Fibroblast of mammary gland (primary cell): ENCODE results near the gene DOCK2.
A peak's percentile ranks its signal among the peaks of the same experiment; 100 is the strongest.
"Not testable (repeated sequence)": the region's sequence is repeated elsewhere in the genome, so short reads cannot be mapped to it uniquely, and the experiment has no call there.

Source experiments
- DNase-seq: peaks from one replicate; pipeline ENCODE4 v3.0.0-alpha.2; 2010; ENCODE audit warnings: low read depth
- H3K4me3 ChIP-seq: 2 replicates; pipeline ENCODE4 v1.5.1; 2011; ENCODE audit warnings: low read depth, mild to moderate bottlenecking, low read length, moderate library complexity; ENCODE audit not compliant: control insufficient read depth
- TF ChIP-seq, protein P1 (sequence below): conservative IDR thresholded peaks from 2 replicates; pipeline ENCODE4 v1.5.1; 2011; ENCODE audit warnings: low read depth, low read length, inconsistent platforms; ENCODE audit not compliant: control insufficient read depth, insufficient read depth

Gene DOCK2

DNA sequence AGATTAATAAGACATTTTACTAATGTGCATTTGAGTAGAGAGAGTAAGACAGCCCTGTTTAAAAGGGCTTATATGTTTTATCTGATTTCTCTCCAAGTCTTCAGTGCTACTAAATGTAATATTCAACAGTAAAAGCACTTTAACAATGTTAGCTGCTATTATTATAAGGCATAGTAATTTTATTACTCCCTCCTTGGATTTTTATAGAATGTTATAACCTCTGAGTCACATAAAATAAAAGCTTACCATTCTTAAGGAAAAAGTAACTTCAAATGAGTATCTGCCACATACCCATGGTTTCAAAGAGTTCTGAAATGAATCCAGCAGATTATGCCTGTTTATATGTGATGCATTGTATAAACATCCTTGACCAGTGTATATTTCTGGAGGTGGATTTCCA is 34.5 kb upstream of the DOCK2 start:
- no peak overlapping the region for H3K4me3 ChIP-seq
- TF ChIP-seq, protein P1, sequence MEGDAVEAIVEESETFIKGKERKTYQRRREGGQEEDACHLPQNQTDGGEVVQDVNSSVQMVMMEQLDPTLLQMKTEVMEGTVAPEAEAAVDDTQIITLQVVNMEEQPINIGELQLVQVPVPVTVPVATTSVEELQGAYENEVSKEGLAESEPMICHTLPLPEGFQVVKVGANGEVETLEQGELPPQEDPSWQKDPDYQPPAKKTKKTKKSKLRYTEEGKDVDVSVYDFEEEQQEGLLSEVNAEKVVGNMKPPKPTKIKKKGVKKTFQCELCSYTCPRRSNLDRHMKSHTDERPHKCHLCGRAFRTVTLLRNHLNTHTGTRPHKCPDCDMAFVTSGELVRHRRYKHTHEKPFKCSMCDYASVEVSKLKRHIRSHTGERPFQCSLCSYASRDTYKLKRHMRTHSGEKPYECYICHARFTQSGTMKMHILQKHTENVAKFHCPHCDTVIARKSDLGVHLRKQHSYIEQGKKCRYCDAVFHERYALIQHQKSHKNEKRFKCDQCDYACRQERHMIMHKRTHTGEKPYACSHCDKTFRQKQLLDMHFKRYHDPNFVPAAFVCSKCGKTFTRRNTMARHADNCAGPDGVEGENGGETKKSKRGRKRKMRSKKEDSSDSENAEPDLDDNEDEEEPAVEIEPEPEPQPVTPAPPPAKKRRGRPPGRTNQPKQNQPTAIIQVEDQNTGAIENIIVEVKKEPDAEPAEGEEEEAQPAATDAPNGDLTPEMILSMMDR: no peak
- peak; percentile 15 for DNase-seq

DNA sequence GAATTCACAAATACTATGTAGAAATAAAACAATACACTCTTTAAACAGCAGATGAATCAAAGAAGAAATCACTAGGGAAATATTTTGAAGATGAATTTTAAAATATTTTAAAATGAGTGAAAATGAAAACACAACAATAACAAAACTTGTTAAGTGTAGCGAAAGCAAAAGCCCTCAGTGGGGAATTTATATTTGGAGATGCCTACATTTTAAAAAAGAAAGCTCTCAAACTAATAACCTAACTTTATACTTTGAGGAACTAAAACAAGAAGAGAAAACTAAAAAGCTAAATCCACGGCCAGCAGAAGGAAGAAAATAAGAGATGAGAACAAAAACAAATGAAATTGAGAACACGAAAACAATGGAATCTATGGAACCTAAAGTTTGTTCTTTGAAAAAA is 30.8 kb upstream of the DOCK2 start:
- H3K4me3 ChIP-seq: no peak overlapping the region
- TF ChIP-seq, protein P1: no peak
- no peak for DNase-seq

DNA sequence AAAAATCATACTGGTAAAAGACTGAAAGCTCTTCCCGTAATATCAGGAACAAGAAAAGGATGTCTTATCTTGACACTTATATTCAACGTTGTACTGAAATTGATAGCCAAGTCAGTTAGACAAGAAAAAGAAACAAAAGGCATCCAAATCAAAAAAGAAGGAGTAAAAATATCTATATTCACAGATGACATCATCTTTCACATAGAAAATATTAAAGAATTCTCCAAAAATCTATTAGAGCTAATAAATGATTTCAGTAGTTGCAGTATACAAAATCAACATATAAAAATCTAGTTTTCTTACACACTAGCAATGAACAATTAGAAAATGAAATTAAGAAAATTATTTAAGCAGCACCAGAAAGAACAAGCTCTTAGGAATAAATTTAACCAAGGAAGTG is 29.2 kb upstream of the DOCK2 start:
- no peak for DNase-seq
- H3K4me3 ChIP-seq: no peak overlapping the region
- TF ChIP-seq, protein P1: no peak

DNA sequence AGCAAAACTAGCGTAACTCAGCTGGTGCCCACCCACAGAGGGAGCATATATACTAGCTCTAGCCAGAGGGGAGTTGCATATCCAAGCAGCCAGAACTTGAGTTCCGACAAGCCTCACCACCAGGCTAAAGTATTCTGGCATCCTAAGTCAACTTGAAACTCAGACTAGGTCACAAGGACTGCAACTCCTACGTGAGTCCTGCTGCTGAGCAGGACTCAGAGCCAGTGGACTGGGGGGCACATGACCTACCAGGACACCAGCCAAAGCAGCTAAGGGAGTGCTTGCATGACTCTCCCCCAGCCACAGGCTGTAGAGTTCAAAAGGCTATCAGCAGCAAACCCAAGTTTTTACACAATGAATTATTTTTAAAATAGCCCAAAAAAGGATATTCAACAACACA is 27.4 kb upstream of the DOCK2 start:
- TF ChIP-seq, protein P1: no peak
- no peak for DNase-seq
- H3K4me3 ChIP-seq: no peak overlapping the region

DNA sequence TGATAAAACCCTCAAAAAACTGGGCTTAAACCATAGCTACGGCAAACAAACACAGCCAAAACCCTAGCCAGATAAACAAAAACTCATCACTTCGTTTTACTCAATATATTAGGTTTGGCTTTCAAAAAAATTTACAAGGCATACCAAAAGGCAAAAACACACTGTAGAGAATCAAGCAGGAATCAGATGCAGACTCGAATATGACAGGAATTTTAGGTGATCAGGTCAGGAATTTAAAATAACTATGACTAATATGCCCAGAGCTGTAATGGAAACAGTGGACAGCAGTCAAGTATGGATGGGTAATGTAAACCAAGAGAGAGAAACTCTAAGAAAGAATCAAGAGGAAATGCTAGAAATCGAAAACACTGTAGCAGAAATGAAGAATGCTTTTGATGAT is 26.5 kb upstream of the DOCK2 start:
- no peak for DNase-seq
- no peak overlapping the region for H3K4me3 ChIP-seq
- TF ChIP-seq, protein P1: no peak

DNA sequence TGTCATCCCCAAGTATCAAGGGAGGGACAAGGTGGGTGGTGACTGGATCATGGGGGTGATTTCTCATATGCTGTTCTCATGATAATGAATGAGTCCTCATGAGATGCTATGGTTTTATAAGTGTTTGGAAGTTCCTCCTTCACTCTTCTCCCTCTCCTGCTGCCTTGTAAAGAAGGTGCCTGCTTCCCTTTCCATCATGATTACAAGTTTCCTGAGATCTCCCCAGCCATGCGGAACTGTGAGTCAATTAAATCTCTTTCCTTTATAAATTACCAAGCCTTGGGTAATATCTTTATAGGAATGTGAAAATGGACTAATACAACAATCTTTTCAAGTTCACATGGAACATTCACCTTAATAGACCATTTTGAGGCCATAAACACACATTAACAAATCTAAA is 21.5 kb upstream of the DOCK2 start:
- TF ChIP-seq, protein P1: no peak
- H3K4me3 ChIP-seq: no peak overlapping the region
- DNase-seq: no peak

DNA sequence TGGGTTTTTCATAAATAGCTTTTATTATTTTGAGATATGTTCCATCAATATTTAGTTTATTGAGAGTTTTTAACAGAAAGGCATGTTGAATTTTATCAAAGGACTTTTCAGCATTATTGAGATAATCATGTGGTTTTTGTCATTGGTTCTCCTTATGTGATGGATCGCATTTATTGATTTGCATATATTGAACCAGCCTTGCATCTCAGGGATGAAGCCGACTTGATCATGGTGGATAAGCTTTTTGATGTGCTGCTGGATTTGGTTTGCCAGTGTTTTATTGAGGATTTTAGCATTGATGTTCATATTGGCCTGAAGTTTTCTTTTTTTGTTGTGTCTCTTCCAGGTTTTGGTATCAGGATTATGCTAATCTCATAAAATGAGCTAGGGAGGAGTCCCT is 12.8 kb upstream of the DOCK2 start:
- DNase-seq, H3K4me3 ChIP-seq: not testable (repeated sequence)
